GM21447 (cell line): ENCODE data around the gene KCNK6.

Experiments used
- ATAC-seq: cut with Tn5 transposase; IDR thresholded peaks from one replicate; pipeline ENCODE4 v1.9.1; 2021; ENCODE audit not compliant: unreplicated experiment

Gene KCNK6

DNA sequence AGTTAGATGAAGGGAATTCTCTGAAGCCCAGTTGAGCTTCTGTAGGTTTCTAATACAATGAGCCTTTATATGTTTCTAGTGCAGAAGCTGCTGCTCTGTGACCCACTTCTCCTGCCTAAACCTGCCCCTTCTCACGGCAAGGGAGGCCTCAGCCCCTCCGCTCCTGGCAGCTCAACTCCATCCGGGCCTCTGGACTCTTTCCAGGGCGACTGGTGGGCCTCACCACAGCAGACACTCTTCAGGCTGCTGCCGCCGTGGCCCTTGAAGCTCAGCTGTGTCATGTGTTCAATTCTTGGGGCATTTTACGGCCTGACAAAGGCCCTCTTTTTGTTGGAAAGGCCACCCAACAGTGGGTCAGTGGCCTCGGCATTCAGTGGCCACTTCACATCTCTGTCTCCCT, 25.6 kb upstream of the KCNK6 start:
- no peak for ATAC-seq

DNA sequence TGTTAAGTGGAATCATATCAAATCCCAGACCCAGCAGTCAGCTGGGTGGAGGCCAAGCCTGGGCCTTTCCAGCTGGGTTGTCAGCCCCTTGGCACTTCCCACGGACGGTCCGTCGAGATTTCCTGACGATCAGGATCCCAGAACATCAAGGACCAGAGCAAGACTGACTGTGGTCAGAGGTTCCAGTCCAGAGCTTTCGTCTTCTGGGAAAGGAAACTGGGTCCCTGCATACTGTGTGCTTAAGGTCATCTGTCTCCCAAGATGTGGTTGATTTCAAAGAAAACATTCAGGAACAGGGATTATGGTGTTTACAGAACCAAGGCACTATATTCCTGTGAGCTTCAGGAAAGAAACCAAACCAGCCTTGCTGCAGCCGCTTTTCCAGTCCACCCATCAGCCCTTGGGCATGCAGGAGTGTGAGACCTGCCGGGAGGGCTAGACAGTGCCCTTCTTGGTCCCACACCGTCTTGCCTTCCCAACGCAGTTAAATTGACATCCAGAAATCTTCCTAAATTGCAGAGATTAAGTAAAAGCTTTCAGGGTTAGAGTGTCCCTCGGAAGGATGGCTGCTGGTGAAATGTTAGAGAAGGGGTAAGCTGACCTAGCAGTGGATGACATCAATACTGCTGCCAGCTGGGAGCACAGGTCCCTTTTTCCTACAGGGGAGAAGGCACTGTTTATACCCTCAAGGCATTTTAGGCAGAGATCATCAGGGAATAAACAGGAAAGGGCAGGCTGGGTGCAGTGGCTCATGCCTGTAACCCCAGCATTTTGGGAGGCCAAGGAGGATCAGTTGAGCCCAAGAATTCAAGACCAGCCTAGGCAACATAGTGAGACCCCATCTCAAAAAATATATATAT, 20.6 kb upstream of the KCNK6 start:
- ATAC-seq: no peak

DNA sequence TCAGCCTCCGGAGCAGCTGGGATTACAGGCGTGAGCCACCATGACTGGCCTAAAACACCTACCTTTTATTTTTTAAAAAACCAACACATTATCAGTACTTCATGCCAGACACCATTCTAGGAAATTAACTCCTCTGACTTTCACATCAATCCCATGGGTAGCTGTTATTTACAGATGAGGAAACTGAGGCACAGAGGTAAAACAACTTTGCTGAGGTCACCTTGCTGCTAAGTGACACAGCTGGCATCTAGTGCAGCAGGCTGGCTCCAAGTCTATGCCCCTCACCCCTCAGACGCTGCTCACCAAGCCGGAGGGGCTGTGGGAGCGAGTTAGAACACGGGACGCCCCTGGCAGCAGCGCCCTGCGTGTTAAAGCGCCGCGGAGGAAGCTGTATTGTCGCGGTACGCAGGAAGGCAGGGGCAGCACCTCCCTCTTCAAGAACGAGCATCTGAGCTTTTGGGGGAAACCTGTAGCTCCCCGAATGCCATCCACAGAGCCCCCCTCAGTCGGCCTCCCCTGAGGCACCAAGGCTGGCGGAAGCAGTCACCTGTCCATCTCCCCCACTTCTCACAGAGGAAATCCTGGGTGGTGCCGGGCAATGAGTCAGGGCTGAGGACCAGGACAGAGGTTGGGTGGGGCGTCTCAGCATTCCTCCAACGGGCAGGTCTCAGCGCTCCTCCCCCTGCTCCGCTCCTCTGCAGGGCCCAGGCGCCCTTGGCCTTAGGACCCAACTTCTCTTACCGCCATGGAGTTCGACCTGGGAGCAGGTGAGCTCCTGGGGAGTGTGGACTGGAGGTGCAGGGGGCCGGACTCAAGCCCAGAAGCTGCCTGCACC, 15.9 kb upstream of the KCNK6 start, which contains the start of gene C19orf33:
Gene C19orf33 (plus strand): TSS at position 735 of the 835 bp plus-strand sequence. CDS start 11 bp downstream, at position 746.
- ATAC-seq: no peak

DNA sequence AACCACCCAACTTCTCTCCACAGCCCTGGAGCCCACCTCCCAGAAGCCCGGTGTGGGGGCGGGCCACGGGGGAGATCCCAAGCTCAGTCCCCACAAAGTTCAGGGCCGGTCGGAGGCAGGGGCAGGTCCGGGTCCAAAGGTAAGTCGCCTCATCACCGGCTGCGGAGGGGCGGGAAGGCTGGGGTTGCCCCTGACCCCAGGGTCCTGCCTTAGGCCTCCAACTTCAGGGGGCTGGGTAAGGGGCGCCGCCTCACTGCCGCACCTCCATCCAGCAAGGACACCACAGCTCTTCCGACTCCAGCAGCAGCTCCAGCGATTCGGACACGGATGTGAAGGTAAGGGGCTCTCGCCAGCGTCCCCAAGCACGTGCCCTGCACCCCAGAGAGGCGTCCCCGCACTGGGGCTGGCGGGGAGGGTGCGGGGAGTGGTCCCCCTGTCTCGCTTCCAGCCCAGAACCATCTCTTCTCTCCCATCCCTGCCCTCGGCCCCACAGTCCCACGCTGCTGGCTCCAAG, 15.2 kb upstream of the KCNK6 start:
- no peak for ATAC-seq

DNA sequence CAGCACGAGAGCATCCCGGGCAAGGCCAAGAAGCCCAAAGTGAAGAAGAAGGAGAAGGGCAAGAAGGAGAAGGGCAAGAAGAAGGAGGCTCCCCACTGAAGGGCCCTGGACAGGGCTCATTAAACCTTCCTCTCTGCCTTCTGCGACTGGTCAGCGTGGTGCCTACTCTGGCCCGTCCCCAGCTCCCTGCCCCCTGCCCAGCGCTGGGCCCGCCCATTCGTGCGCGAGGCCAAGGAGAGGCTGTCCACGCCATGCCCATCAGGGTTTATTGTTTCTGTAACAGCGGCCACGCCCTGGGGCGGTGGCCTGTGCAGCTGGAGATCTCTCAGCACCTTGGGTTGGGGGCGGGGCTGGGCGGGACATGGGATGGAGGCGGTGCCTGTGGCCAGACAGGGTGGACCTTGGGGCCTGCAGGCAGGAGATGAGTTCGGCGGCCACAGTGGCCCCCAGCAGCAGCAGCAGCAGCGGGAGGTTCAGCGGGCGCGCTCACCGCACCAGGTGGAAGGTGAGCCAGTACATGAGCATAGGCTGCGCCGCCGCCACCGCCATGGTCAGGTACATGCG, 14.7 kb upstream of the KCNK6 start:
- no peak for ATAC-seq

DNA sequence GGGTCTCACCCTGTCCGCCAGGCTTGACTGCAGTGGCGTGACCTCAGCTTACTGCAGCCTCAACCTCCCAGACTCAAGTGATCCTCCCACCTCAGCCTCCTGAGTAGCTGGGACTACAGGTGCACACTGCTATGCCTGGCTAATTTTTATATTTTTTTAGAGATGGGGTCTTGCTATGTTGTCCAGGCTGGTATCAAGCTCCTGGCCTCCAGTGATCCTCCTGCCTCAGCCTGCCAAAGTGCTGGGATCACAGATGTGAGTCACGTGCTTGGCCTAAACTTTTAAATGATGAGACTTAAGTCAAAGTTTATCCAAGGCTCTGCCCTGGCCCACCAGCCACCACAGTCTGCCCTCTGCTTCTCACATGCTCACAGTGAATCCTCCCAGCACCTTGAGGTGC, 13.4 kb upstream of the KCNK6 start:
- no peak for ATAC-seq

DNA sequence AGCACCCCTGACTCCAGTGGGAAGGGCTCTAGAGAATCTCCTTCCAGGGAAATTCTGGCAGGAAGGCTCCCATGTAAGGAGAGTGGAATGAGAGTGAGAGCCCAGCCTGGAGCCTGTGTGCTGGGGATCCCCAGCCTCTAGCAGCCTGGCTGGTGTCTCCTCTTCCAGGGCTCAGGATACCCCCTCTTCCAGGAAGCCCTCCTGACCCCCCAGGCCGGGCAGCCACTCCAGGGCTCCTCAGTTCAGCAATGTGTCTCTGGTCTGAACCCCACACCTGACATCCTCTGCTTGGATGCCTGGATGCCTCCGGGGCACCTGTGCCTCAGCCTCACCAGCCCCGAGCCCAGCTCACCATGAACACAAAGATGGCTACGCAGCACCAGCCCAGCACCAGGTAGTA, 12.6 kb upstream of the KCNK6 start:
- ATAC-seq: no peak

DNA sequence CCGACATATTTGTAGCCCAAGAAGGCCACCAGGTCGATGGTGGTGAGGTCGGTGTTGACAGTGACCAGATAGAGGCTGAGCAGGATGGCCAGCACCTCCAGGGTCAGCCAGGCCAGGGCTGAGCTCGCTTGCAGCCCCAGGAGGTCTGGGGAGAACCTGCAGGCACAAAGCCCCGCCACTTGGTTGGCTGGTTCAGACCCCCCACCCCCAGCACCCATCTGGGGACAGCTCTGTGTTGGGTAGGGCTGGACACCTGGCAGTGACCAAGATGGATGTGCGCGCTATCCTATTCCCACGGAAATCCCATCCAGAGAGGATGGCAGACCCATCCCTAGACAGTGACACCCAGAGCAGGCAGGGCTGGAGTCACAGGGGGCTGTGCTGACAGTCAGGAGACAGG, 12.0 kb upstream of the KCNK6 start:
- no peak for ATAC-seq

DNA sequence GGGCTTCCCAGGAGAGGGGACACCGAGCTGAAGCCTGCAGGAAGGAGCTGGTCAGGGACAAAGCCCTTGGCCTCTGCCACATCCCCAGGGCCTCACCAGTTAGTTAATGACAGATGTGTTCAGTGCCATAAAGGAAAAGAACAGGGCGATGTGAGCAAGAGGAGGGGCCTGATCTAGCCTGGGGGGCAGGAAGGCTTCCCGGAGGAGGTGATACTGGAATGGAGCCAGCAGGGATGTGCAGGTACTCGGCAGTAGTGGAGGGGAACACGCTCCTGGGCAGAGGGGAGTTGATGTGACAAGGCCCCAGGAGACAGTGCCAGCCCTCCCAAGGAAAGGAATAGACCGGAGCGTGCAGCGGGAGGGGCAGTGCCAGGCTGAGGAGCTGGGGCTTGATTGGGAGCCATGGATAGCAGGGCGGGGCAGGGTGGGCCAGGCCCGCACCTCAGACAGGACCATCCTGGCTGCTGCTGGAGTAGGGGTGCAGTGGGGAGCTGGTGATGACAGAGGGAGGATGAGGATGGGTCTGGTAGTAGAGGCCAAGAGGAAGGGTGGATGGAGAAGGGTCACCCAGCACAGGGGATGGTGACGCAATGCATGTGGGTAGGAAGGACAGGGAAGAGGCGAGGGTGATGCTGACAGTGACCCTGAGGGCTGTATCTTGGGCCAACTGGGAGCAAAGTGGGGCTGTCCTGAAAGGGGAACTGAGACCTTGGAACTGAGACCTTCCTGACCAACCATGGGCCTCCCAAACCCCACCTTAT, 11.5 kb upstream of the KCNK6 start:
- ATAC-seq: no peak

DNA sequence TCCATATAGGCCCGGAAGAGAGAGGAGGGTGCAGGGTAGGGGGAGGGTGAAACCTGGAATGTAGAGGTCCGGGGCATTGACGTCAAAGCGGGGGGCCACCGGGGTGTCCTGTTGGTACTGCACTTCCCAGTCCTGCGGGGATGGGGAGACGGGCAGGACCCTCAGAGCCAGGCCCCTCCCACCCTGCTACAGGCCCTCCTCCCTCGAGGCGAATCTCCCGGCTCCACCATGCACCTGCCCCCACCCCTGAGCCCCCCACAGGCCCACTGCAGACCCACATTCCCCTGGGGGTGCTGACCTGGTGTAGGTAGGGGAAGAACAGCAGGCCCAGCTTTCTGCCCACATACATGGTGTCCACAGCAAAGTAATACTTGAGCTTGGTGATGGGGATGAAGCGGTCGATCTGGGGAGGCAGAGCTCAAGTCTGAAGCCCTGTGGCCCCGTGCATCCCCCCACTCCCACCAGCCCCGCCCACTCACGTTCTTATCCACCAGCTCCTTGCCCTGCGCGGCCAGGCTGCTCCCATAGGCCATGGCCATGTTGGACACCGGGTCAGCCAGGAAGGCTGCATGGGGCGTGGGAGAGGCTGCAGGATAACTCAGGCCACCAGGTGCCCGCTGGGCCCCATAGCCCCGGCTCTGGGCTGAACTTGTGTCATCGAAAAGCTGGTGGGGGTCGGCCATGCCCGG, 10.6 kb upstream of the KCNK6 start:
- ATAC-seq: no peak

DNA sequence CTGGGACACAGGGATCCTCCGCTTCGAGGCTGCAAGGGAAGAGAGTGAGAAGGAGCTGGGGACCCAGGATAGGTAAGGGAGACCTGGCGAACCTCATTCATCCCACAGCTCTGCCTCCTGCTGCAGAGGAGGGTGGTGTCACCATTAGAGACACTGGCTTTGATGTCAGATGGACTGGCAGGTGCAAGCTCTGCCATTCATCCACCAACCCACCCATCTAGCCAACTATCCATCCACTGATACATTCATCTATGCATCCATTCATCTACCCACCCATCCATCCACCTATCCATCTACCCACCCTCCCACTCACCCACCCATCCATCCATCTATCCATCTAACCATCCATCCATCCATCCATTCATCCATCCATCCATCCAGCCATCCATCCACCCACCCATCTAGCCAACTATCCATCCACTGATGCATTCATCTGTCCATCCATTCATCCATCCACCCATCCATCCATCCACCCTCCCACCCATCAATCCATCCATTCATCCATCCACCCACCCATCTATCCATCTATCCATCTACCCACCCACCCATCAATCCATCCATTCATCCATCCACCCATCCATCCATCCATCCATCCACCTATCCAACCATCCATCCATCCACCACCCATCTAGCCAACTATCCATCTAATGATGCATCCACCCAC, 9.9 kb upstream of the KCNK6 start:
- ATAC-seq: no peak

DNA sequence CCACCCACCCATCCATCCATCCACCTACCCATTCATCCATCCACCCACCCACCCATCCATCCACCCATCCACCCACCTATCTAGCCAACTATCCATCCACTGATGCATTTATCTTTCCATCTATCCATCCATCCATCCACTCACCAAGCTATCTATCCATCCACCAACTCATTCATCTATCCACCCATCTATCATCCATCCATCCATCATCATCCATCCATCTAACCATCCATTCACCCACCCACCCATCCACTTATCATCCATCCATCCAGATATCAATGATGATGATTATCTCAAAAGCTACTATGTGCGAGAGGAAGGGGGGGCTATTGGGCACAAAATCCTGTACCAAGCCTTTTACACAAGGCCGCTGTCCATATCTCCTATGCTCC, 9.4 kb upstream of the KCNK6 start:
- no peak for ATAC-seq

DNA sequence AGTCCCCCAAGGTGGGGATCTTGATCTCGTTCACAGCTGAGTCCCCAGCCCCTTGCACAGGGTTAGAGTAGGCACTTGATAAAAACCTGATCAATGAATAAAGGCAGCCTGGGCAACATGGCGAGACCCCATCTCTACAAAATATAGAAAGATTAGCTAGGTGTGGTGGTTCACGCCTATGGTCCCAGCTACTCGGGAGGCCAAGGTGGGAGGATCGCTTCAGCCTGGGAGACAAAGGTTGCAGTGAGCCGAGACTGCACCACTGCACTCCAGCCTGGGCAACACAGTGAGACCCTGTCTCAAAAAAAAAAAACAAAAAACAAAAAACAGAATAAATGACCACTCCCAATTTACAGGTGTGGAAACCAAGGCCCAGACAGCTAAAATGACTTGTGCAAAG, 8.7 kb upstream of the KCNK6 start:
- ATAC-seq: no peak

DNA sequence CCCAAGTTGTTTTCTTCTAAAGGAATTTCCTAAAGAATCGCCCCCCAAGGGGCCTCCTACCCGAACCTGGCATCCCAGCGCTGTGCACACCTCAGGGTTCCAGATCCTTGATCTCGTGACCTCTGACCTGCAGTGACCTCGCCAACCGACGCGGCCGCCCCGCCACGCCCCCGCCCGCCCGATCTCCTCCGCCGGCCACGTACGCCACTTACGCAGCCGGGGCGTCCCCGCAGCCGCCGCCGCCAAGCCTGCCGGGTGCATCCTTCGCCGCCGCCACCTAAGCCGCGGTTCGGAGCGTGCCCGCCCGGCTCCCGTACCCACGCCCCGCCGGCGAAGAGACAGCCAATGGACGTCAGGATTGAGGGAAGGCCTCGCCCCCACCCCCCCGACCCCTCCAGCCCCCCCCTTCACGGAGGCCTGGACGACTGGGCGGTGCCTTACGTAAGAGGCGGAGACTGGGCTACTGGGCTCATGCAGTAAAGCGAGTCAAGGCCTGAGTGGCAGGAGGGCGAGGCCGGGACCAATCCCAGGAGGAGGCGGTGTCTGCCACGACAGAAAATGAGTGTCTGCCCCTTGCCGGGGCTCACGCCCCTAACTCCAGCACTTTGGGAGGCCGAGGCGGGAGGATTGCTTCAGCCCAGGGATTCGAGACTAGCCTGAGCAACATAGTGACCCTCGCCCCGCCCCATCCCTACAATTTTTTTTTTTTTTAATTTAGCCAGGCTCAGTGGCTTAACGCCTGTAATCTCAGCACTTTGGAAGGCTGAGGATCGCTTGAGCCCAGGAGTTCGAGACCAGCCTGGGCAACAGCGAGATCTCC, 3.8 kb upstream of the KCNK6 start, which contains the start of gene YIF1B:
Gene YIF1B (minus strand): TSS at position 291 of the 820 bp plus-strand sequence. CDS start 30 bp downstream, at position 261.
- peak; percentile 84 for ATAC-seq

DNA sequence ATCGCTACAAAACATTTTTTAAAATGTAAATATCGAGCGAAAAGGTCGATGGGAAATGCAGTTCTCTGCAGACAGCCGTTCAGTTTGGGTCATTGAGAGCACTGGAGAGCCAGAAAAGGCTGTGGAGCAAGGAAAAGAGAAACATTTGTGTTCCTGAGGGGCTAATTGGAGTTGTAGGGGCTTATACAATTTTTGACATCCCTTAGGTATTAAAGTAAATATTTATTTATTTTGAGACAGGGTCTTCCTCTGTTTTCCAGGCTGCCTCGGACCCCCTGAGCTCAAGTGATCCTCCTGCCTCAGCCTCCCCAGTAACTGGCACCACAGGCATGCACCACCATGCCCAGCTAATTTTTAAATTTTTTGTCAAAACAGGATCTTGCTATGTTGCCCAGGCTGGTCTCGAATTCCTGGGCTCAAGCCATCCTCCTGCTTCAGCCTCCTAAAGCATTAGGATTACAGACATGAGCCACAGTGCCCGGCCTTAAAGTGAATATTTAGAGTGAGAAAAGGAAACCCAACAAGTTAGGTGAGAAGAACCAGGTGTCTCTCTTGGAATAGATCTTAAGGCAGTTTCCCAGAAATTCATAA, 3.1 kb upstream of the KCNK6 start:
- peak; percentile 6 for ATAC-seq

DNA sequence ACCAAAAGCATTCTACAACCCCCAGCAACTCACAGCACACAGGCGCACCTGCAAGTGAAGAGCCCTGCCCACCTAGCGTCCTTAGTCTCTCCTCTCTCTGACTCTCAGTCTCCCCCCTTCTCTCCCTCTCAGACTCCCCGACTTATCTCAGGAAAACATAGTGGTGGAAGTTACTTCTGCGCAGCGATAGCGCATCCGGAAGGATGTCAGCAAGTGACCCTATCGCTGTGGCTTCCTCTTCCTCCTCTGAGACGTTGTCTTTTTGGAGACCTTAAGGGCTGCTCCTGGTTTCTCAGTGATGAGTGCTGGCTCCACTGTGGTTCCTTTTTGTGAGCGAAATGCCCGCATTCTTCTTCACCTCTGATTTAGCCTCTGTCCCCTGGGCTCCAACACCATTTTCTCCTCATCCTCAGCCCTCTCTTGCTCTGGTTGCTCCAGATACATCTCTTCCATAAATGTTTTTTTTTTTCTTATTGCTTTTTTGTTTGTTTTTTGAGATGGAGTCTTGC, 2.5 kb upstream of the KCNK6 start:
- ATAC-seq: no peak

DNA sequence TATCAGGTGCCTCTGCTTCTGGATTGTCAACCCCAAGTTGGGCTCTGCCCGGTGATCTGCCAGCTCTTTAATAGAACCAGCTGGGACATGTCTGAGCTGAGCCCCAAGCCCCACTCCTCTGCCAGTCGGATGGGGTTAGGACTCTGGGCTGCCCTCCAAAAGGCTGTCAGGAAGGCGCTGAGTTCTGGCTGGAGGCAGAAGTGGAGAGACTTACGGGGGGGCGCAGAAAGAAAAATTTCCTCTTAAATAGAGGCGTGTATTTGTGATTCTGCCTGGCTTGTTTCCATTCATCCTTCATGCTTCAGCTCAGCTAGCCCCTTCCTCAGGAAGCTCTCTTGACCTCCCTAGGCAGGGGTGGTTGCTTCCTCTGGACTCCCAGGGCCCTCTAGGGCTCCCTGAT, 985 bp upstream of the KCNK6 start:
- ATAC-seq: no peak

DNA sequence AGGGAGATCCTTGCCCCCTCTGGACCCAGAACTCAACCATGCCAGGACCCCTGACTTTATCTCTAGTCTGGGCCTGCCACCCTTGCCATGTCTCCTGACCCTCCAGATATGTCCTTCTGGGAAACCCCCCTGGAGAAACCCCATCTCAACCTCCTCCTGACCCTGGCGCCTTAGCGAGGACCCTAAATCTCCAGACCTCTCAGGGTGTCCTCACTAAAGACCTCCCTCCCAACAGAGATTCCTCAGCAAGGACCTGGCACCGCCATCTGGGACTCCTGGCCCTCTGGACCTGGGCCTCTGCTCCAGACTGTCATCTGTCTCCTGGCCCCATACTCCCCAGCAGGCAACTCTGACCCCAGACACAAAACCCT, 1.3 kb downstream of the KCNK6 start:
- no peak for ATAC-seq
